Activated T-cell treated with anti-CD3 and anti-CD28 coated beads for 24 hours (primary cell): ENCODE data around the gene BEST1.

Source experiments
- DNase-seq: peaks from one replicate; pipeline ENCODE4 v3.0.0-alpha.2; 2020; ENCODE audit warnings: low read depth

Gene BEST1

GRCh38 chr11:61950035-61950547 is at the start of gene BEST1:
BEST1 (plus strand) TSS chr11:61950351; CDS start chr11:61951807, 1,456 bp downstream.
- DNase-seq = no peak

- DNase-seq = no peak
Measured at GRCh38 chr11:61901397-61901796, 48.8 kb upstream of the BEST1 start.

- no peak for DNase-seq
Measured at GRCh38 chr11:61902313-61902712, 47.8 kb upstream of the BEST1 start.

DNA sequence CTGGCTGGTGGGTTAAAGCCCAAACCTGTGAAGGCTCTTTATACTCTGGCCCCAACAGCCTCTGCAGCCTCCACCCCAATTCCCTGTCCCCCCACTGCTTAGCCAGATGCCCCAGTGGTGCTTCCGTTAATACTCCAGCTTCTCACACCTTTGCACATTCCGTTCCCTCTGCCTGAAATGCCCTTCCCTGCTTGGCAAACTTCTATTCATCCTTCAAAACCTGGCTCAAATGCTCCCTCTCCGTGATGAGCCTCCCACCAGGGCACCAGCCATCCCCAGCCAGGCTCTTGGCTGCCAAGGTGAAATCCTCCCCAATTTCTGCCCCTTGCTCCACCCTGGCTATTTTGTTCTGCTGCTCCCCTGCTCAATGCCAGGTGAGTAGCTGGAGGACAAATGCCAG is 46.3 kb upstream of the BEST1 start:
- no peak for DNase-seq

DNA sequence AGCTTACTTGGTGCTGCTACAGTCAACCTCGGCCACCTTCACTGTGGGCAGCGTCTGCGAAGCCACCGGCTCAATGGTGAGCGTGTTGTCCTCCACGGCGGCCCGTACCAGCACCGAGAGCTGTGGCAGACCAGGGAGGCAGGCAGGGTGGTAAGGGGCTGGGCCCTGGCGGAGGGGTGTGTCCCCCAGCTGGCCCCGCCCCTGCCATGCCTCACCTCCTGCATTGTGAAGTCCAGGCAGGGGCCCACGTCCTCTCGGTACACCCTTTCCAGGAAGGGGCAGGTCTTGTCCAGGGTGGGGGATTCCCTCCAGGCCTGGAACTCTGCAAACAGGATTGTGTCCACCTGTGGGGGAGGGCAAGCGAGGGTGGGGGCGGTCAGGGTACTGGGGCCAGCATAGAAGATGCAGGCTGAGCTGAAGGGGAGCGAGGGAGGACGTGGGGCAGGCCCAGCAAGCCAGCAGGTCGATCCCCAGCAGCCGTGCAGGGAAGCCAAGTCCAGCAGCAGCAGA is 45.6 kb upstream of the BEST1 start:
- no peak for DNase-seq

DNA sequence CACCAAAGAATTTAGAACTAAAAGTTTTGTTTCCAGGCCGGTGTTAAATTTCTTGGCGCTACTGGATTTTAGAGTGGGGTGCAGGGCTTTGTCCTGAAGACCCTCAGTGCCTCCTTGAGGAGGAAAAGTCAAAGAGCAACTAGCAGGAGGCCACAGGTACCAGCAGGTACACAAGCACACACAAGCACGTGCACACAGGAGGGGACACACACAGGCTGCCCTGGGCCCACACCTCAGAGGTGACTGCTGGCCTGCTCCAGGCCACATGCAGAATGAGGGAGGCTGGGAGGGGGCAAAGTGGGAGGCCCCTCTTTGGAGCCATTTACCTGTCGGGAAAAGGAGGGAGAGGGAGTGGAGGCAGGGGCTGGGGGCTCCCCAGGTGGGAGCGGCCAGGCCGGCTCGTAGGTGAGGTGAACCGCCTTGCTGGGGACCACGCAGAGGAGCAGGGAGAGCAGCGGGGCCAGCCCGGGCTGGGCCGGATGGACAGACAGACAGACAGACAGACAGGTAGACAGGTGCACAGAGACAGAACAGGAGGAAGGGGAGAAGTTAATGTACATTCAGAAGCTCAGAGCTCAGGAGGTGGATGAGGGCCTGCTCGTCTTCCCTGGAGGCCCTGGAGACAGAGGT is 45.0 kb upstream of the BEST1 start:
- no peak for DNase-seq

DNA sequence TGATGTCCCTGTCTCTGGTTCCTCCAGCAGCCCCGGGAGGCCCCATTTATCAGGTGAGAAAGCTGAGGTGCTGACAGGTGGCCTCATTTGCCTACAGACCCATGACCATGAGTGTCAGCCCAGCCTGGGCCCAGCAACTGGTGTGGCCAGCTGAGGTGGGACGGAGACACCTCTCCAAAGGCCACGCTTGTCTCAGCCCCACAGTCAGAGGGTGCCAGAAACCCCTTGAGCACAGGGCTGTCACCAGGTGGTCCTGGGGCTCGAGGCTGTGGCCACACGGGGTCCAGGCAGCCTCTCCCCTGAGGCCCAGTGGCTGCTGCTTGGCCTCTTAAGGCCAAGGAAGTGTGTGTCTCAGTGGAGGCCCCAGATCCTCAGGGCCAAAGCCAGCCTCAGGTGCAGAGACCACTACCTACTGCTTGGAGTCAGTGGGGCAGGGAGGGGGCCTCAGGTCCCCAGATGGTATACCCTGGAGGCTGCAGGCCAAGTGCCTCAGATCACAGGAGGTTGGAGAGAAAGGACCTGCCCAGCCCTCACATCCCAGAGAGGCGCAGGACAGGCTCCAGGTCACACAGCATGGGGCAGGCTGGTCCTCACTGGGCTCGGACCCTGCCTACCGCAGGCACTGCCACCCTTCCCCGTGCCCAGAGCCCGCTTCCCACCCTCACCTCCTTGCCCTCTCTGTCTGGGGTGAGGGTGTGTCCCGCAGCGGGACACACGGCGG is 44.2 kb upstream of the BEST1 start:
- DNase-seq = no peak

DNA sequence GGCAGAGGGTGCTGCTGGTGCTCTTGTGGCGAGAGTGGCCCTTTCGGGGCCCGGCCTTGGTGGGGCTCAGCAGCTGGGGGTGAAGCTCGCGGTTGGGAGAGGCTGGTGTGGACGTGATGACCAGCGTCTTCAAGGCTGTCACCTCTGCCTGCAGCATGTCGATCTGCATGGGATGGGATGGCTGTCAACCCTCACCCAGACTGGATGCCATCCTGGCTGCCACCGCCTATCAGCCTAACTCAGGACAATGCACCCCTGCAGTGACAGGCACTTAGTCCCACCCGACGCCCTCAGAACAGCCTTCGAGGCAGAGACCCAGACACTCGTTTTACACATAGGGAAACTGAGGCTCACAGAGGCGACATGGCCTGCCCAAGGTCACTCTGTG is 43.6 kb upstream of the BEST1 start:
- no peak for DNase-seq

DNA sequence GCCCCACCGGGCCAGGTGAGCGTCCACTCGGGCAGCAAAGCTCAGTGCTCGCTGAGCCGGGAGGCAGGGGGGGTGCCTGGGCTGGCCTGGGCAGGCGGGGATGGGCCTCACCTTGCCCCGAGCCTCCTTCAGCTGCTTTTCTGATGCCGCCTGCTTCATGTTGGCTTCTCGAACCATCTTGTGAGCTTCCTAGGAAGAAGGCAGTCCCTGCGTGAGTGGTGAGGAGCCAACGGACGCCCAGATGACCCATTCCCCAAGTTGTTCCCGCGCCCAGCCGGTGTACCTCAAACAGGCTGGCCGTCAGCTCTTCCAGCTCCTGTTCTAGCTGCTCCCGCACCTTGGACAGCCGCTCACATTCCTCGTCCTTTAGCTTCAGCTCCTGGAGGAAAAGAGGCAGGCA is 42.9 kb upstream of the BEST1 start:
- no peak for DNase-seq

- no peak for DNase-seq
Measured at GRCh38 chr11:61907871-61908729, 42.1 kb upstream of the BEST1 start.

- DNase-seq = no peak
Measured at GRCh38 chr11:61908730-61909316, 41.3 kb upstream of the BEST1 start.

- DNase-seq = no peak
Measured at GRCh38 chr11:61910187-61911127, 39.7 kb upstream of the BEST1 start.

DNA sequence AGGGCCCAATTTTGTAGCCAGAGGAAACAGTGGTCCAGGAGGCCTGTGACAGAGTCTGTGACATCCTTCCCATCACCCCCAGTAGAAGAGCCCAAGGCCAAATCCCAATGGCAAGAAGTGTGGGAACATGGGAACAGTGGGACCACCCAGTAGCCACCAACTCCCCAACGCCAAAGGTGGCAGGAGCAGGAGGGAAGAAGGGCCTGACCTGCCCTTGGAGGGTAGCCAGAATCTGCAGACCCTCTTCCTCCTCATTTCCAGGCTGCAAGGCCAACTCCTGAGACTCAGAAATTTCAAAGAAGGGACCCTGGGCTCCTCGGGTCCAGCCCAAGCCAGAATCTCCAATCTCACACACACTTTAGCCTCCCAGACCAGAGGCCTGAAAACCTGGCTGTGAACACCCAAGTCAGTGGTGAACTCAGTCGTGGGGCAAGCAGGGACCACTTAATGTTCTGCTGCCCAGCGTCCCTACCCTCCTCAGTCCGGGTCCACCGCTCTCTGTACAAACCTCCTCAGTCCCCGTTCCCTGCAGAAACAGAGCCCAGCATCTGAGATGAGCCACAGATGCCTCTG is 38.9 kb upstream of the BEST1 start:
- no peak for DNase-seq

GRCh38 chr11:61911701-61912529 is 38.2 kb upstream of the BEST1 start:
- no peak for DNase-seq

- no peak for DNase-seq
Measured at GRCh38 chr11:61912530-61912898, 37.6 kb upstream of the BEST1 start.

DNA sequence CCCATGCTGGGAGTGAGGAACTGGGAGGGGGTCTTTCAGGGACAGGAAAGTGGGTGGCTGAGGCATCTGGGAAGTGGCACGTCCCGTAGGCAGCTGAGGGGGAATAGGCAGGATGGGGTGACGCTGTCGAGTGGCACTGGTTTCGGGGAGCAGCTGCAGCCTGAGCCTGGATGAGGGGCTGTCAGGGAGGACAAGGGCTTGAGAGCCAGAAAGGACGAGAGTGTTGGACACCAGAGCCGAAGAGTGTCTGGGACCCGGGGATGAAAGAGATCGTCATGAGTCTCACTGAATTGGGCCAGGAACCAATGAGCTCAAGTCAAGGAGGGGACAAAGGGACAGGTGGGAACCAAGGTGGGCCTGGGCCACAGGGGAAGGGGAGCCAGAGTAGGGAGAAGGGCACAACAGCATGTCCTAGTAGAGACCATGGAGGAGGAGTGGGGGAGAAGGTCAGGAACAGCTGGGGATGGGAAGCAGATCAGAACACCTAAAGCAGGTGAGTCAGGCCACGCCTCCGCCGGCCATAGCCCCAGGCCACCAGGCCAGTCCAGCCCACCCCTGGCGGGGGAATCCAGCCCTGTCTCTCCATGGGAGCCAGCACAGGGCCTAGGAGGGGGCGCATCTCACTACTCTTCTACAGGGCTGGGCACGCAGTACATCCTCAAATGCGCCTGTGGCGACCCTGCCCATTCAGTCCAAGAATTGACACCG is 37.0 kb upstream of the BEST1 start:
- DNase-seq = no peak

GRCh38 chr11:61913699-61914395 is 36.3 kb upstream of the BEST1 start:
- no peak for DNase-seq

GRCh38 chr11:61914471-61915171 is 35.5 kb upstream of the BEST1 start:
- DNase-seq = no peak
